K562 (cell line): ENCODE measurements around the gene CHMP2A. TPM values are rescaled to one million over a fixed set of nuclear protein-coding genes. Genes with fewer than 3 reads are reported as not detected.
A peak's percentile ranks its signal among the peaks of the same experiment; 100 is the strongest.

Experiments used
- ATF7 ChIP-seq: fragments of 450-650 bp; IDR thresholded peaks from 2 replicates; pipeline ENCODE4 v1.7.1; 2014; ENCODE audit warnings: mild to moderate bottlenecking, moderate library complexity
- BHLHE40 ChIP-seq: IDR thresholded peaks from 2 replicates; pipeline ENCODE4 v1.6.1; 2011; ENCODE audit warnings: low read length, improper control_type of control experiment
- CTBP1 ChIP-seq: fragments of 450-650 bp; IDR thresholded peaks from 2 replicates; pipeline ENCODE4 v1.6.1; 2016; ENCODE audit warnings: borderline replicate concordance
- CXXC5 ChIP-seq: fragments of 250-450 bp; sonication (Bioruptor Pico); IDR thresholded peaks from 2 replicates; pipeline ENCODE4 v1.8.0; 2022; ENCODE audit warnings: inconsistent platforms, mild to moderate bottlenecking, moderate library complexity
- GABPB1 ChIP-seq: sonication (generic); formaldehyde crosslinking; IDR thresholded peaks from 2 replicates; pipeline ENCODE4 v1.8.0; 2022; ENCODE audit warnings: mild to moderate bottlenecking, missing genetic modification reagents
- GTF2A2 ChIP-seq: IDR thresholded peaks from 2 replicates; pipeline ENCODE4 v1.6.1; 2016; ENCODE audit warnings: mild to moderate bottlenecking, missing genetic modification characterization, missing compliant biosample characterization
- GTF2E2 ChIP-seq: fragments of 200-800 bp; sonication (Bioruptor generic); IDR thresholded peaks from 2 replicates; pipeline ENCODE4 v1.6.1; 2016; ENCODE audit warnings: missing genetic modification characterization, missing compliant biosample characterization
- KLF1 ChIP-seq: fragments of 450-650 bp; IDR thresholded peaks from 2 replicates; pipeline ENCODE4 v1.6.1; 2016; ENCODE audit warnings: missing genetic modification characterization, missing compliant biosample characterization
- MYC ChIP-seq, 2 experiments: fragments of 250-450 bp in 1 of 2; sonication (Bioruptor Pico) in 1 of 2; IDR thresholded peaks; 2 replicates each; pipeline versions ENCODE4 v1.5.1 to v1.6.1; 2012 to 2021; ENCODE audit warnings: low read depth in 2 of 2, borderline replicate concordance in 1 of 2, improper control_type of control experiment in 1 of 2, low read length in 1 of 2, mild to moderate bottlenecking in 1 of 2, moderate library complexity in 1 of 2
- NCOA4 ChIP-seq: fragments of 450-650 bp; IDR thresholded peaks from 2 replicates; pipeline ENCODE4 v1.6.1; 2018; ENCODE audit warnings: mild to moderate bottlenecking; ENCODE audit not compliant: partially characterized antibody
- NRF1 ChIP-seq, 2 experiments: fragments of 450-650 bp; IDR thresholded peaks in 1 of 2; conservative IDR thresholded peaks in 1 of 2; 2 replicates each; pipeline ENCODE4 v1.6.1; 2014; ENCODE audit warnings: mild to moderate bottlenecking in 2 of 2
- SMARCA4 ChIP-seq: fragments of 450-650 bp; IDR thresholded peaks from 2 replicates; pipeline ENCODE4 v1.6.1; 2016
- TCF3 ChIP-seq: sonication (generic); formaldehyde crosslinking; IDR thresholded peaks from 2 replicates; pipeline ENCODE4 v1.4.0; 2020; ENCODE audit warnings: mild to moderate bottlenecking, missing genetic modification reagents
- TOE1 ChIP-seq, 2 experiments: fragments of 450-650 bp in 1 of 2; sonication (generic) in 1 of 2; formaldehyde crosslinking in 1 of 2; IDR thresholded peaks; 2 replicates each; pipeline versions ENCODE4 v1.7.1 to v1.8.0; 2016 to 2022; ENCODE audit warnings: borderline replicate concordance in 2 of 2, mild to moderate bottlenecking in 2 of 2, antibody characterized with exemption in 1 of 2, inconsistent platforms in 1 of 2, low read depth in 1 of 2, missing genetic modification reagents in 1 of 2, moderate library complexity in 1 of 2
- ZNF197 ChIP-seq: fragments of 200-800 bp; sonication (Bioruptor generic); IDR thresholded peaks from 2 replicates; pipeline ENCODE4 v1.6.1; 2016; ENCODE audit warnings: low read depth, missing genetic modification characterization, missing compliant biosample characterization
- ZNF274 ChIP-seq: IDR thresholded peaks from 2 replicates; pipeline ENCODE4 v1.6.1; 2011; ENCODE audit warnings: low read depth, mild to moderate bottlenecking, low read length, moderate library complexity, borderline replicate concordance
- polyA plus RNA-seq, 8 experiments: library from polyadenylated mRNA; depleted of rRNA in 4 of 8; stranded (reverse) in 5 of 8; unstranded in 3 of 8; fragments of >200 nt; fragmentation: Nextera tagmentation in 2 of 8; fragmentation: Illumina TruSeq in 1 of 8; extraction: Ambion mirVana in 2 of 8; extraction: Trizol in 1 of 8; gene quantifications; 2 replicates each; pipeline versions ENCODE4 v1.2.1 to v1.2.3, GENCODE V29; 2011 to 2014; ENCODE audit warnings: inconsistent platforms in 1 of 8, missing spikeins in 1 of 8
- total RNA-seq, 7 experiments: library from RNA; depleted of rRNA in 6 of 7; stranded (reverse); fragments of >200 nt in 6 of 7; fragmentation: Illumina TruSeq in 2 of 7; extraction: Trizol in 2 of 7; gene quantifications; 2 replicates each; pipeline versions ENCODE4 v1.2.1 to v1.2.3, GENCODE V29; 2011 to 2021; ENCODE audit warnings: low replicate concordance in 1 of 7
- TF ChIP-seq, protein P1 (sequence below): IDR thresholded peaks from 2 replicates; pipeline ENCODE4 v1.6.1; 2014; ENCODE audit warnings: antibody characterized with exemption
- TF ChIP-seq, protein P2 (sequence below), 2 experiments: fragments of 450-650 bp; conservative IDR thresholded peaks; 2 replicates each; pipeline ENCODE4 v1.6.1; 2017; ENCODE audit warnings: mild to moderate bottlenecking in 2 of 2, moderate library complexity in 2 of 2
- TF ChIP-seq, protein P3 (sequence below): sonication (generic); formaldehyde crosslinking; IDR thresholded peaks from 2 replicates; pipeline ENCODE4 v1.5.0; 2020; ENCODE audit warnings: missing genetic modification reagents
- TF ChIP-seq, protein P4 (sequence below): fragments of 450-650 bp; formaldehyde crosslinking; IDR thresholded peaks from 2 replicates; pipeline ENCODE4 v1.4.0; 2020; ENCODE audit warnings: mild to moderate bottlenecking, moderate library complexity
- TF ChIP-seq, protein P5 (sequence below): fragments of 150-350 bp; conservative IDR thresholded peaks from 2 replicates; pipeline ENCODE4 v1.6.1; 2014; ENCODE audit warnings: low read length

The CHMP2A gene
- total and polyA plus RNA-seq, 9 of the 15 experiments (the other 6 are each of a cell fraction or from before 2014, with no cell fraction given) = 57.6 to 159 (median 87.2) TPM

DNA sequence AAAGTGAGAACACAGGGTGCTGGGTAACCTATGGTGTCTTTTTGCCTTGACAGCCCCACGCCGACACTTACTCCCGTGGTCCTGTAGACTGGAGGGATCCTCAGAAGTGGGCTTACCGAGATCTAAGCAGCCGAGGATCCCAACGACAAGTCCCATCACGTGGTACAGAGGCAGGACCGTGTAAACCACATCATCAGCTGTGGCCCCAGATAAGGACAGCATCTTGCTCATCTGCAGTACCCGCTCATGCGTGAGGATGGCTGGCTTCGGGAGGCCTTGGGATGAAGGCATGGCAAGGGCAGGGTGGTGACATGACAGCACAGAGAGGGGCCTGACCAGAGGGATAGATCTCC, 45.2 kb downstream of the CHMP2A start (continued):
- TF ChIP-seq MYC (IDR thresholded peaks at IDR 0.05; ENCODE audit: low read depth, low read length) = 0 out of 2 replicates have a peak, but pooled peaks have one; percentile 16
- TF ChIP-seq MYC (CRISPR knock-in tag; IDR thresholded peaks at IDR 0.05; ENCODE audit: borderline replicate concordance, low read depth) = no peak
- no peak for TF ChIP-seq GTF2A2 (tag)
- TF ChIP-seq ZNF197 (CRISPR knock-in tag) = peak; percentile 73; the same call in 1 of the 2 replicates
- no peak for TF ChIP-seq ATF7
- no peak for TF ChIP-seq ZNF274
- TF ChIP-seq, protein P1, sequence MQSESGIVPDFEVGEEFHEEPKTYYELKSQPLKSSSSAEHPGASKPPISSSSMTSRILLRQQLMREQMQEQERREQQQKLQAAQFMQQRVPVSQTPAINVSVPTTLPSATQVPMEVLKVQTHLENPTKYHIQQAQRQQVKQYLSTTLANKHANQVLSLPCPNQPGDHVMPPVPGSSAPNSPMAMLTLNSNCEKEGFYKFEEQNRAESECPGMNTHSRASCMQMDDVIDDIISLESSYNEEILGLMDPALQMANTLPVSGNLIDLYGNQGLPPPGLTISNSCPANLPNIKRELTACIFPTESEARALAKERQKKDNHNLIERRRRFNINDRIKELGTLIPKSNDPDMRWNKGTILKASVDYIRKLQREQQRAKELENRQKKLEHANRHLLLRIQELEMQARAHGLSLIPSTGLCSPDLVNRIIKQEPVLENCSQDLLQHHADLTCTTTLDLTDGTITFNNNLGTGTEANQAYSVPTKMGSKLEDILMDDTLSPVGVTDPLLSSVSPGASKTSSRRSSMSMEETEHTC = peak; percentile 42; the same call in 1 of the 2 replicates
- TF ChIP-seq GTF2E2 (tag) = 0 out of 2 replicates have a peak, but pooled peaks have one; percentile 35
- TF ChIP-seq, protein P2, sequence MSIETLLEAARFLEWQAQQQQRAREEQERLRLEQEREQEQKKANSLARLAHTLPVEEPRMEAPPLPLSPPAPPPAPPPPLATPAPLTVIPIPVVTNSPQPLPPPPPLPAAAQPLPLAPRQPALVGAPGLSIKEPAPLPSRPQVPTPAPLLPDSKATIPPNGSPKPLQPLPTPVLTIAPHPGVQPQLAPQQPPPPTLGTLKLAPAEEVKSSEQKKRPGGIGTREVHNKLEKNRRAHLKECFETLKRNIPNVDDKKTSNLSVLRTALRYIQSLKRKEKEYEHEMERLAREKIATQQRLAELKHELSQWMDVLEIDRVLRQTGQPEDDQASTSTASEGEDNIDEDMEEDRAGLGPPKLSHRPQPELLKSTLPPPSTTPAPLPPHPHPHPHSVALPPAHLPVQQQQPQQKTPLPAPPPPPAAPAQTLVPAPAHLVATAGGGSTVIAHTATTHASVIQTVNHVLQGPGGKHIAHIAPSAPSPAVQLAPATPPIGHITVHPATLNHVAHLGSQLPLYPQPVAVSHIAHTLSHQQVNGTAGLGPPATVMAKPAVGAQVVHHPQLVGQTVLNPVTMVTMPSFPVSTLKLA (conservative IDR thresholded peaks at IDR 0.05) = peak in 1 of 2 experiments; percentile 53; a peak in 2 of 4 replicates
- TF ChIP-seq, protein P3, sequence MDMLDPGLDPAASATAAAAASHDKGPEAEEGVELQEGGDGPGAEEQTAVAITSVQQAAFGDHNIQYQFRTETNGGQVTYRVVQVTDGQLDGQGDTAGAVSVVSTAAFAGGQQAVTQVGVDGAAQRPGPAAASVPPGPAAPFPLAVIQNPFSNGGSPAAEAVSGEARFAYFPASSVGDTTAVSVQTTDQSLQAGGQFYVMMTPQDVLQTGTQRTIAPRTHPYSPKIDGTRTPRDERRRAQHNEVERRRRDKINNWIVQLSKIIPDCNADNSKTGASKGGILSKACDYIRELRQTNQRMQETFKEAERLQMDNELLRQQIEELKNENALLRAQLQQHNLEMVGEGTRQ (CRISPR knock-in tag) = peak; percentile 94
- TF ChIP-seq SMARCA4 = no peak
- TF ChIP-seq, protein P4, sequence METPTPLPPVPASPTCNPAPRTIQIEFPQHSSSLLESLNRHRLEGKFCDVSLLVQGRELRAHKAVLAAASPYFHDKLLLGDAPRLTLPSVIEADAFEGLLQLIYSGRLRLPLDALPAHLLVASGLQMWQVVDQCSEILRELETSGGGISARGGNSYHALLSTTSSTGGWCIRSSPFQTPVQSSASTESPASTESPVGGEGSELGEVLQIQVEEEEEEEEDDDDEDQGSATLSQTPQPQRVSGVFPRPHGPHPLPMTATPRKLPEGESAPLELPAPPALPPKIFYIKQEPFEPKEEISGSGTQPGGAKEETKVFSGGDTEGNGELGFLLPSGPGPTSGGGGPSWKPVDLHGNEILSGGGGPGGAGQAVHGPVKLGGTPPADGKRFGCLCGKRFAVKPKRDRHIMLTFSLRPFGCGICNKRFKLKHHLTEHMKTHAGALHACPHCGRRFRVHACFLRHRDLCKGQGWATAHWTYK = no peak
- peak; percentile 85 for TF ChIP-seq TCF3 (CRISPR knock-in tag)
- TF ChIP-seq, protein P5, sequence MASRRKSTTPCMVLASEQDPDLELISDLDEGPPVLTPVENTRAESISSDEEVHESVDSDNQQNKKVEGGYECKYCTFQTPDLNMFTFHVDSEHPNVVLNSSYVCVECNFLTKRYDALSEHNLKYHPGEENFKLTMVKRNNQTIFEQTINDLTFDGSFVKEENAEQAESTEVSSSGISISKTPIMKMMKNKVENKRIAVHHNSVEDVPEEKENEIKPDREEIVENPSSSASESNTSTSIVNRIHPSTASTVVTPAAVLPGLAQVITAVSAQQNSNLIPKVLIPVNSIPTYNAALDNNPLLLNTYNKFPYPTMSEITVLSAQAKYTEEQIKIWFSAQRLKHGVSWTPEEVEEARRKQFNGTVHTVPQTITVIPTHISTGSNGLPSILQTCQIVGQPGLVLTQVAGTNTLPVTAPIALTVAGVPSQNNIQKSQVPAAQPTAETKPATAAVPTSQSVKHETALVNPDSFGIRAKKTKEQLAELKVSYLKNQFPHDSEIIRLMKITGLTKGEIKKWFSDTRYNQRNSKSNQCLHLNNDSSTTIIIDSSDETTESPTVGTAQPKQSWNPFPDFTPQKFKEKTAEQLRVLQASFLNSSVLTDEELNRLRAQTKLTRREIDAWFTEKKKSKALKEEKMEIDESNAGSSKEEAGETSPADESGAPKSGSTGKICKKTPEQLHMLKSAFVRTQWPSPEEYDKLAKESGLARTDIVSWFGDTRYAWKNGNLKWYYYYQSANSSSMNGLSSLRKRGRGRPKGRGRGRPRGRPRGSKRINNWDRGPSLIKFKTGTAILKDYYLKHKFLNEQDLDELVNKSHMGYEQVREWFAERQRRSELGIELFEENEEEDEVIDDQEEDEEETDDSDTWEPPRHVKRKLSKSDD = no peak
- peak; percentile 80; the same call in 1 of the 2 replicates for TF ChIP-seq TOE1 (IDR thresholded peaks at IDR 0.05; ENCODE audit: borderline replicate concordance)
- TF ChIP-seq TOE1 (CRISPR knock-in tag; IDR thresholded peaks at IDR 0.05; ENCODE audit: borderline replicate concordance, low read depth) = no peak
- TF ChIP-seq KLF1 (tag) = no peak
- TF ChIP-seq CXXC5 (CRISPR knock-in tag) = peak; percentile 75
- peak; percentile 99 for TF ChIP-seq CTBP1
- no peak for TF ChIP-seq NCOA4
- peak; percentile 41; the same call in 1 of the 2 replicates for TF ChIP-seq GABPB1 (CRISPR knock-in tag)
- TF ChIP-seq NRF1 (conservative IDR thresholded peaks at IDR 0.05 in 1 of 2, IDR thresholded peaks at IDR 0.05 in 1 of 2) = peak; percentile 76 to 81
- peak; percentile 73 for TF ChIP-seq BHLHE40
